ENCODE results near the gene CCDC136.

Gene CCDC136

GRCh38 chr7:128777156-128778123 lies 14.3 kb upstream of the CCDC136 start:
- DNase-seq, result no peak

DNA sequence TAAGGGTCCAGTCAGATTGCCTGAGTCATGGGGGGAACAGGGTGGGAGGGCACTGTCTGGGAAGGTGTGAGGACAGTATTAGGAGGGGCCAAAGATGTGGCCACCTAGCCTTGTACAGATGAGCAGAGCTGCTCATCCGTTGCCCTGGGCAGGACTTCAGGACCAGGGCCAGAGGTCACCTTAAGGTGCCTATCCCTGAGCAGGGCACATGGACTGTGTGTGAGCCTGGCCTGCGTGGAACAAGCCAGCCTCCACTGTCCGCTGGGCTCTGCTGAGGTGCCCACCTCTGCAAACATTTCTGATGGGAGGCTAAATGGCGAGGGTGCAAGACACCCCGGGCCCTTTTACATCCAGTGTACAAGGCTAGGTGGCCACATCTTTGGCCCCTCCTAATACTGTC lies 12.8 kb upstream of the CCDC136 start:
- no peak for DNase-seq

GRCh38 chr7:128781126-128781525 lies 10.6 kb upstream of the CCDC136 start:
- no peak for DNase-seq

DNA sequence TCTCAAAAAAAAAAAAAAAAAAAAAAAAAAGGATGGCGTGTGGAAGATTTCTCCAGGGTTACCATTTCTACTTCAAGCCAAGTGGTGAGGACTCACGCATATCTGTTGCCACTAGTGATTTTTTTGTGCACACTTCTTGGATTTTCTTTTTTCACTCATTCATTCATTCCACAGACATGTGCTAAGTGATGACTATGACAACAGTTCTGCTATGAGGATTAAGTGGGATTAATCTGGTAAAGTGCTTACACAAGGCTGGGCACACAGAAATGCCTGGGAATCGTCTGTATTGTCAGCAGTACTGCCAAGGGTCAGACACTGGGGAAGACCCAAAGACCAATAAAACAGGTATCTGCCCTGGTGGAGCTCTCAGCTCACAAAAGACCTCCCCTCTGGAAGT lies 9.9 kb upstream of the CCDC136 start:
- no peak for DNase-seq

GRCh38 chr7:128783143-128783861 lies 8.5 kb upstream of the CCDC136 start:
- DNase-seq, result no peak

DNA sequence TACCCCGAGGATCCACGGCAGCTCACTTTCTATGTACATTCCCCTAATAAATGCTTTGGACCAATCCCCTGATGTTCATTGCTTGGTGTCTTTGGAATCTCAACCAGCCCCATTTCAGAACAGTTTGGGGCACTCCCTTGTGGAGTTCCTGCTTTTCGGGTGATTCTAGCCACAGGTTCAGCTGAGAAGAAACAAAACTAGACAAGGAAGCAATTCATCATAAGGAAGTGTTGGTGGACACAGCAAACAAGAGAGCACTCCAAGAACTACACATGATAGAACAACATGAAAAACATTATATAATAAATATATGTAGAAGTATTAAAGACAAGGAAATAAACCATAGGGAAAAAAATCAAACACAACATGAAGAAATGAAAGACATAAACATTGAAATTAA lies 6.0 kb upstream of the CCDC136 start:
- DNase-seq, result no peak

GRCh38 chr7:128788446-128789412 lies 3.0 kb upstream of the CCDC136 start:
- DNase-seq, result no peak

- DNase-seq, result no peak
Observed at GRCh38 chr7:128790315-128791041, 1.3 kb upstream of the CCDC136 start.

GRCh38 chr7:128791972-128792327 lies 182 bp downstream of the CCDC136 start:
- no peak for DNase-seq

GRCh38 chr7:128792471-128793180 lies 858 bp downstream of the CCDC136 start:
- no peak for DNase-seq

GRCh38 chr7:128793181-128793547 lies 1.4 kb downstream of the CCDC136 start:
- no peak for DNase-seq

DNA sequence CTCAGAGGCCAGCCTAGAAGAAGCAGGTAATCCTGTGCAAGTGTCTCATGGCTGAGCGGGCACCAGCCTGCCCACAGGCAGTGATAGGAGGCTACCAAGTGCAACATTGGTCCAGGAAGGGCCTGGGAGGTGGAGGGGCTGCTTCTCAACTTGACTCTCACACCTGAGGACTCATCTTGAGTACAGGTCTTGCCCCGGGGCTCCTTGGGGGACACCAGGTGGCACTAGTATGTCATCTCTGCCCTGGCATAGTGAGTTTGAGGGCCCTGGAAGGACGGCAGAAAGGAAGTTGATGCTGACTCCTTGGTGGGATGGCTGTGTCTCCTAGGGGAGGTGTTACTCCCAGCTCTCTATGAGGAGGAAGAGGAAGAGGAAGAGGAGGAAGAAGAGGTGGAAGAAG lies 2.3 kb downstream of the CCDC136 start:
- DNase-seq, result no peak

DNA sequence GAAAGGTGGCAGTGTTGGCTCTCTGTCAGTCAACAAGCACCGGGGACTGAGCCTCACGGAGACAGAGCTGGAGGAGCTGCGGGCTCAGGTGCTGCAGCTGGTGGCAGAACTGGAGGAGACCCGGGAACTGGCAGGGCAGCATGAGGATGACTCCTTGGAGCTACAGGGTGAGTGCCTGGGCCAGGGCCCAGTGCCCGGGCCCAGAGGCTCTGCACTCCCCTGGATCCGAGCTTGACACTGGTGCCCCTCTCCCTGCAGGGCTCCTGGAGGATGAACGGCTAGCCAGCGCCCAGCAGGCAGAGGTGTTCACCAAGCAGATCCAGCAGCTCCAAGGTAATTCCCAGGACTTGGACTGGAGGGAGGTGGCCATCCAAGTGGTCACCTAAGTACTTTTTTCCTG lies 2.7 kb downstream of the CCDC136 start:
- no peak for DNase-seq

DNA sequence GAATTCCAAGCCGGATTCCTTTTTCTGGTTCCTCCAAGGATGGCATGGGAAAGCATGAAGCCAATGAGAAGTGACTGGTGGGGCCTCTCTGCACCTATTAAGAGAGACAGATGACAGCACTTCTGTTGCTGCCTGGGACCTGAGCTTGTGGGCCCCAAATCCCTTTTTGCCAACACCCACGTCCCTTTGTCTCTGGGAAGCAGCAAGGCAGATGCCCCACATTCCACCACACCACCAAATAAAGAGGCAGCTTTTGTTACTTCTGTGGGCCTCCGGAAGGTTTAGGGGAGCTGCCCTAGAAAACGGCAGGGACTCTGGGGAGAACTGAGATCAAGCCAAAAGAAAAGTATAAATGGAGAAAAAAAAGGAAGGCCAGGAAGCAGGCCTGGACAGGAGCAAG lies 3.4 kb downstream of the CCDC136 start:
- no peak for DNase-seq

DNA sequence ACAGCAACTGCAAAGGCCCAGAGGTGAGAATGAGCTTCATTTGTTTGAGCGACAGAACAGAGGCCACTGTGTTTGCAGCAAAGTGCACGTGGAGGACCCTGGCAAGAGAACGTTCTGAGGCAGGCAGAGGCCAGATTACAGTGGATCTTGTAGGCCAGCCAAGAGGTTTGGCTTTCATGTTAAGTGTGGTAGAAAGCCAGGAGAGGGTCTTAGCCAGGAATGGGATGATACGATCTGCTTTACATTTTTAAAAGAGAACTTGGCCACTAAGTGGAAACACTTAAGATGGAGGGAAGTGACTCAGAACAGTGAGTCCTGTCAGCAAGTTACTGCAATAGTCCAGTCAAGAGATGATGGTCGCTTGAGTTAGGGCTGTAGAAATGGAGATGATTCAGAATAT lies 4.6 kb downstream of the CCDC136 start:
- DNase-seq, result no peak

GRCh38 chr7:128799451-128799850 lies 7.7 kb downstream of the CCDC136 start:
- no peak for DNase-seq

- no peak for DNase-seq
Observed at GRCh38 chr7:128800567-128800966, 8.8 kb downstream of the CCDC136 start.

DNA sequence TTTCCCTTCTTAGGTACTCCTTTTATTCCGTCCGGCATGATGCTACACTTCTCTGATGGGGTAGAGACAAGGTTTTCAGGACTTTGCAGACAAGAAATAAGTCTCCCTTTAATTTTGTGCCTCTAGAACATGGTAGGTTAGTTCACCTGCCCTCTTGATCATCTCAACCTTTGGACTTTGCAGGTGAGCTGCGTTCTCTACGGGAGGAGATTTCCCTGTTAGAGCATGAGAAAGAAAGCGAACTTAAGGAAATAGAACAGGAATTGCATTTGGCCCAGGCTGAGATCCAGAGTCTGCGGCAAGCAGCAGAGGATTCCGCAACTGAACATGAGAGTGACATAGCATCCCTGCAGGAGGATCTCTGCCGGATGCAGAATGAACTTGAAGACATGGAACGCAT lies 9.2 kb downstream of the CCDC136 start:
- no peak for DNase-seq

GRCh38 chr7:128801667-128802418 lies 10.1 kb downstream of the CCDC136 start:
- DNase-seq, result no peak

DNA sequence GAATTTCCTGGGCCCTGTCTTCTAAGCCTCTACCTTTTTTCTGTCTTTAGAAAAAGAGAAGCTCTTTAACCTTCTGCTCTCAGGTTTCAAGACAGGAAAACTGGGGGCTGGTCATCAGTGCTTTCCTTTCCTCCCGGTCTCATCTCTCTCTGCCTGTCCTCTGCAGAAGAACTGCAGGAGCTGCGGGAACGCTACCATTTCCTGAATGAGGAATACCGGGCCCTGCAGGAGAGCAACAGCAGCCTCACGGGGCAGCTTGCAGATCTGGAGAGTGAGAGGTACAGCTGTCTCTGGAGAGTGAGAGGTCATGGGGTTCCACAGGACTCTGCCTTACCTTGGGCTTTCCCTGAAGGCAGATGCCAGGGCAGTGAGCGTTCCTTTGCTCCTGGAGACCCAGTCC lies 12.7 kb downstream of the CCDC136 start:
- DNase-seq, result no peak

DNA sequence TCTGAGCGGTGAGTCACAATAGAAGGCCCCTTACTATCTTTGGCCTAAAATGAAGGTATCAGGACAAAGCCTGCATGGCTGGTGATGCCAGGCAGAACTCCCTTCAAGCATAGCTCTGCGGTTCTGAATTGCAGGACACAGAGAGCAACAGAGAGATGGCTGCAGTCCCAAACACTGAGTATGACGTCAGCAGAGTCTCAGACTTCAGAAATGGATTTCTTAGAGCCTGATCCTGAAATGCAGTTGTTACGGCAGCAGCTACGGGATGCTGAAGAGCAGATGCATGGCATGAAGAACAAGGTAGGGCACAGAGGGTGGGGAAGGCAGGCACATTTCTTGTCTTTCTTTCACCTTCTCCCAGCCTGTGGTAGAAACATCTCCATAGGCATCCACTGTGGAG lies 13.5 kb downstream of the CCDC136 start:
- DNase-seq, result no peak
